ENCODE measurements around the gene SNRNP35.
"Not testable (repeated sequence)": the region's sequence is repeated elsewhere in the genome, so short reads cannot be mapped to it uniquely, and the experiment has no call there.

Gene SNRNP35

DNA sequence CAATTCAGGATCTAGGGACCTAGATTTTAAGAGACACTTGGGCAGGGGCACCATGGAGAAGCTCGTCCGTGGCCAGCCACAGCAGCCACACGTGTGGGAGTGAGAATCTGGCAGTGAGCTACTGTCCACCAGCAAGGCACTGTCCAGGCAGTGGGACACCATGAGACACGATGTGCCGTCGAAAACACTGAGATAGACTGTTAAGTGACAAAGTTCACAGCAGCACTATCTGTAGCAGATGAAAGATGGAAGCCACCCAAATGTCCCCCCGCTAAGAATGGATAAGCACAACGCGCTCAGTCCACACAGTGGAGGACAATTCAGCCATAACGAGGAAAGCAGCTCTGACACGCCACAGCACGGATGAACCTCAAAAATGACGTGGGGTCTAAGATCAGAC, 55.9 kb downstream of the SNRNP35 start:
- no peak for TF ChIP-seq CTCF (conservative IDR thresholded peaks at IDR 0.05)
- H3K27ac ChIP-seq, result no peak overlapping the region

DNA sequence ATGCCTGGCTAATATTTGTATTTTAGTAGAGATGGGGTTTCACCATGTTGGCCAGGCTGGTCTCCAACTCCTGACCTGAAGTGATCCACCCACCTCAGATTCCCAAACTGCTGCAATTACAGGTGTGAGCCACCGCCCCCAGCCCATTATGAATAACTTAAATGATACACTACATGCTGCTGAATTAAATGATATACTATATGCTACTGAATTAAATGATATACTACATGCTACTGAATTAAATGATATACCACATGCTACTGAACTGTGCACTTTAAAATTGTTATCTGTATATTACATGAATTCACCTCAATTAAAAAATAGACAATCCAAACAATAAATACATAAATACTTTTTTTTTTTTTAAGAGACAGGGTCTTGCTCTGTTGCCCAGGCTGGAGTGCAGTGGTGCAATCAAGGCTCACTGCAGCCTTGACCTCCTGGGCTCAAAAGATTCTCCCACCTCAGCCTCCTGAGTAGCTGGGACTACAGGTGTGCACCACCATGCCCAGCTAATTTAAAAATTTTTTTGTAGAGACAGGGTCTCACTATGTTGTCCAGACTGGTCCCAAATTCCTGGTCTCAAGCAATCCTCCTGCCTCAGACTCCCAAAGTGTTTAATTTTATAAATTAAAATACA, 56.8 kb downstream of the SNRNP35 start:
- not testable (repeated sequence) for H3K27ac ChIP-seq

- TF ChIP-seq CTCF (conservative IDR thresholded peaks at IDR 0.05), result no peak
- no peak overlapping the region for H3K27ac ChIP-seq
Observed at GRCh38 chr12:123516216-123516780, 58.4 kb downstream of the SNRNP35 start.
